Endodermal cell (in vitro differentiated cells): ENCODE measurements around the gene TRIP12. TPM values are rescaled to one million over a fixed set of nuclear protein-coding genes. Genes with fewer than 3 reads are reported as not detected.
"Not testable (repeated sequence)": the region's sequence is repeated elsewhere in the genome, so short reads cannot be mapped to it uniquely, and the experiment has no call there.

Experiments
- DNase-seq: peaks from one replicate; pipeline ENCODE4 v3.0.0-alpha.2; 2017
- H3K27ac ChIP-seq: 2 replicates; pipeline ENCODE4 v1.5.1; 2013; ENCODE audit warnings: mild to moderate bottlenecking, low read depth, low read length, moderate library complexity
- H3K27me3 ChIP-seq: 2 replicates; pipeline ENCODE4 v1.6.1; 2013; ENCODE audit warnings: mild to moderate bottlenecking, low read length, moderate library complexity; ENCODE audit not compliant: insufficient read depth, control insufficient read depth, poor library complexity, severe bottlenecking
- H3K36me3 ChIP-seq: 2 replicates; pipeline ENCODE4 v1.7.0; 2013; ENCODE audit warnings: mild to moderate bottlenecking, low read length, moderate library complexity; ENCODE audit not compliant: control insufficient read depth, insufficient read depth
- H3K4me1 ChIP-seq: one replicate; pipeline ENCODE4 v1.7.0; 2013; ENCODE audit warnings: low read length; ENCODE audit not compliant: control insufficient read depth, insufficient read depth
- H3K4me3 ChIP-seq: 2 replicates; pipeline ENCODE4 v1.5.1; 2013; ENCODE audit warnings: mild to moderate bottlenecking, low read length, moderate library complexity
- H3K9ac ChIP-seq: 2 replicates; pipeline ENCODE4 v1.6.1; 2013; ENCODE audit warnings: mild to moderate bottlenecking, low read length, moderate library complexity; ENCODE audit not compliant: poor library complexity, severe bottlenecking; ENCODE audit errors: extremely low read depth
- H3K9me3 ChIP-seq: 2 replicates; pipeline ENCODE4 v1.6.1; 2013; ENCODE audit warnings: mild to moderate bottlenecking, low read length, moderate library complexity; ENCODE audit not compliant: control insufficient read depth
- H3K27ac Mint-ChIP-seq: 2 replicates; pipeline ENCODE4 v1.8.0; 2020; ENCODE audit warnings: mixed read lengths
- H3K27me3 Mint-ChIP-seq: 2 replicates; pipeline ENCODE4 v1.8.0; 2021; ENCODE audit warnings: mild to moderate bottlenecking, mixed read lengths; ENCODE audit not compliant: insufficient read depth
- H3K36me3 Mint-ChIP-seq: 2 replicates; pipeline ENCODE4 v1.8.0; 2020; ENCODE audit warnings: low read depth, mixed read lengths
- H3K4me1 Mint-ChIP-seq: 2 replicates; pipeline ENCODE4 v1.8.0; 2020; ENCODE audit warnings: mixed read lengths
- H3K4me3 Mint-ChIP-seq: 2 replicates; pipeline ENCODE4 v1.8.0; 2020; ENCODE audit warnings: mild to moderate bottlenecking, moderate library complexity, mixed read lengths
- H3K9me3 Mint-ChIP-seq: 2 replicates; pipeline ENCODE4 v1.8.0; 2020; ENCODE audit warnings: mild to moderate bottlenecking, mixed read lengths
- CTCF ChIP-seq: fragments of 200-600 bp; sonication (generic); conservative IDR thresholded peaks from 2 replicates; pipeline ENCODE4 v1.5.0; 2021; ENCODE audit warnings: antibody characterized with exemption, mild to moderate bottlenecking
- WGBS, 2 experiments: methylation state at CpG; one replicate each; pipeline versions ENCODE4 v1.1.5 to v1.1.7; 2013; ENCODE audit warnings: missing lambda C conversion rate in 2 of 2, mixed read lengths in 1 of 2; ENCODE audit not compliant: insufficient coverage in 1 of 2, insufficient read length in 1 of 2; 5-methylcytosine and 5-hydroxymethylcytosine counted together
- total RNA-seq, 2 donors: library from RNA; stranded (reverse); fragmentation: NEBNext Ultra II Directional in 1 of 2; extraction: Animal tissue kit (Norgen Biotek cat#: 25700) in 1 of 2; gene quantifications; 2 replicates in 1 of 2; 3 replicates in 1 of 2; pipeline ENCODE4 v1.2.1, GENCODE V29; 2021

Gene TRIP12
- total RNA-seq, 2 donors from 2014 or later, result 177 to 229 TPM

- no peak overlapping the region for H3K27ac Mint-ChIP-seq
Observed at GRCh38 chr2:229728370-229728769, 193.4 kb downstream of the TRIP12 start.

GRCh38 chr2:229726643-229727042, 195.2 kb downstream of the TRIP12 start:
- H3K4me1 ChIP-seq, result no peaks in the 10 kb centered on the region
- H3K27ac ChIP-seq, result no peak overlapping the region
- no peak overlapping the region for H3K9ac ChIP-seq
- WGBS, 2 experiments, result 83 to 87% methylated on average over 2 of the region's 2 CpGs
- Mint-ChIP-seq H3K9me3 (no peaks in the 10 kb centered on the region), H3K27ac (no peak overlapping the region), H3K36me3 (no peaks in the 10 kb centered on the region), H3K4me1 (no peaks in the 10 kb centered on the region), H3K4me3 (no peak overlapping the region), H3K27me3 (no peaks in the 10 kb centered on the region)
- H3K4me3 ChIP-seq, result no peak overlapping the region
- TF ChIP-seq CTCF, result no peak
- H3K36me3 ChIP-seq, result no peaks in the 10 kb centered on the region
- no peak for DNase-seq
- no peaks in the 10 kb centered on the region for H3K27me3 ChIP-seq
- H3K9me3 ChIP-seq, result no peaks in the 10 kb centered on the region

More at GRCh38 chr2:229728370-229728769, 193.4 kb downstream of the TRIP12 start:
- no peak overlapping the region for H3K4me3 Mint-ChIP-seq
- no peaks in the 10 kb centered on the region for H3K4me1 Mint-ChIP-seq
- H3K9me3 Mint-ChIP-seq, result no peaks in the 10 kb centered on the region
- H3K27ac ChIP-seq, result no peak overlapping the region
- no peaks in the 10 kb centered on the region for H3K4me1 ChIP-seq
- H3K27me3 ChIP-seq, result no peaks in the 10 kb centered on the region
- no peaks in the 10 kb centered on the region for H3K9me3 ChIP-seq
- TF ChIP-seq CTCF, result no peak
- no peak overlapping the region for H3K9ac ChIP-seq
- H3K4me3 ChIP-seq, result no peak overlapping the region
- H3K36me3 Mint-ChIP-seq, result no peaks in the 10 kb centered on the region
- H3K36me3 ChIP-seq, result no peaks in the 10 kb centered on the region
- H3K27me3 Mint-ChIP-seq, result no peaks in the 10 kb centered on the region
- DNase-seq, result no peak

GRCh38 chr2:229725716-229726574, 195.9 kb downstream of the TRIP12 start:
- Mint-ChIP-seq H3K36me3 (no peaks in the 10 kb centered on the region), H3K4me3 (no peak overlapping the region), H3K27me3 (no peaks in the 10 kb centered on the region), H3K27ac (no peak overlapping the region), H3K4me1 (no peaks in the 10 kb centered on the region), H3K9me3 (no peaks in the 10 kb centered on the region)
- H3K27ac ChIP-seq, result no peak overlapping the region
- no peaks in the 10 kb centered on the region for H3K36me3 ChIP-seq
- no peak for TF ChIP-seq CTCF
- no peaks in the 10 kb centered on the region for H3K9me3 ChIP-seq
- H3K9ac ChIP-seq, result no peak overlapping the region
- no peaks in the 10 kb centered on the region for H3K4me1 ChIP-seq
- H3K4me3 ChIP-seq, result no peak overlapping the region
- no peak for DNase-seq
- WGBS, 2 experiments, result 84 to 85% methylated on average over 7 of the region's 7 CpGs
- no peaks in the 10 kb centered on the region for H3K27me3 ChIP-seq

GRCh38 chr2:229723192-229723591, 198.6 kb downstream of the TRIP12 start:
- not testable (repeated sequence) for H3K9me3 ChIP-seq, H3K27me3 ChIP-seq, H3K36me3 ChIP-seq, H3K4me1 ChIP-seq, H3K4me3 ChIP-seq, H3K9ac ChIP-seq, DNase-seq, H3K27ac ChIP-seq, H3K4me1 Mint-ChIP-seq, H3K36me3 Mint-ChIP-seq, H3K27ac Mint-ChIP-seq, H3K4me3 Mint-ChIP-seq, H3K9me3 Mint-ChIP-seq, H3K27me3 Mint-ChIP-seq
- WGBS, 2 experiments, result 82 to 97% methylated on average over 2 to 3 of the region's 3 CpGs
